Colonic mucosa (tissue), 4 donors: ENCODE measurements around the gene PRR30. TPM values are rescaled to one million over a fixed set of nuclear protein-coding genes. Genes with fewer than 3 reads are reported as not detected.

Experiments
- DNase-seq: peaks from one replicate; pipeline ENCODE4 v3.0.0-alpha.2; 2020
- H3K27ac ChIP-seq: fragments of 200-600 bp; one replicate; pipeline ENCODE4 v1.8.0; 2021
- H3K27me3 ChIP-seq: fragments of 200-600 bp; one replicate; pipeline ENCODE4 v1.8.0; 2021
- H3K36me3 ChIP-seq: fragments of 200-600 bp; one replicate; pipeline ENCODE4 v1.8.0; 2021
- H3K4me1 ChIP-seq: fragments of 200-600 bp; one replicate; pipeline ENCODE4 v1.8.0; 2021; ENCODE audit warnings: mild to moderate bottlenecking
- H3K4me3 ChIP-seq: fragments of 200-600 bp; one replicate; pipeline ENCODE4 v1.8.0; 2021
- H3K9ac ChIP-seq, 2 donors: one replicate each; pipeline ENCODE4 v1.7.0; 2013; ENCODE audit warnings: control low read depth in 2 of 2, low read depth in 2 of 2, low read length in 2 of 2
- H3K9me3 ChIP-seq: fragments of 200-600 bp; one replicate; pipeline ENCODE4 v1.8.0; 2021
- CTCF ChIP-seq: fragments of 200-600 bp; IDR thresholded peaks from one replicate; pipeline ENCODE4 v1.8.0; 2022; ENCODE audit warnings: antibody characterized with exemption, mild to moderate bottlenecking
- intact Hi-C: fragments of 100-400 bp; cut with DNase I; formaldehyde crosslinking; loops from one replicate; pipeline ENCODE4 v1.14.1; 2022
- total RNA-seq, 2 donors: library from RNA; stranded (reverse); fragmentation: NEBNext Ultra II Directional in 1 of 2; extraction: Animal tissue kit (Norgen Biotek cat#: 25700) in 1 of 2; gene quantifications; one replicate each; pipeline ENCODE4 v1.2.1, GENCODE V29; 2021
- donor health status: healthy.
- donor health status: DM: no; HTN: no; CAD: no.
- donor health status: DM: no; HTN: no; CAD: no.

PRR30 gene
- total RNA-seq, 2 donors from 2014 or later, result not detected

- intact Hi-C loops, result no loop called here
- H3K4me1 ChIP-seq, result no peaks in the 10 kb centered on the region
- H3K36me3 ChIP-seq, result no peaks in the 10 kb centered on the region
- no peak overlapping the region for H3K9ac ChIP-seq
- no peaks in the 10 kb centered on the region for H3K27me3 ChIP-seq
- H3K9me3 ChIP-seq, result no peaks in the 10 kb centered on the region
- no peak for DNase-seq
- H3K27ac ChIP-seq, result no peak overlapping the region
- H3K4me3 ChIP-seq, result no peak overlapping the region
- TF ChIP-seq CTCF, result no peak
These were observed 32.2 kb upstream of the PRR30 start for GRCh38 chr2:27171351-27171848.

DNA sequence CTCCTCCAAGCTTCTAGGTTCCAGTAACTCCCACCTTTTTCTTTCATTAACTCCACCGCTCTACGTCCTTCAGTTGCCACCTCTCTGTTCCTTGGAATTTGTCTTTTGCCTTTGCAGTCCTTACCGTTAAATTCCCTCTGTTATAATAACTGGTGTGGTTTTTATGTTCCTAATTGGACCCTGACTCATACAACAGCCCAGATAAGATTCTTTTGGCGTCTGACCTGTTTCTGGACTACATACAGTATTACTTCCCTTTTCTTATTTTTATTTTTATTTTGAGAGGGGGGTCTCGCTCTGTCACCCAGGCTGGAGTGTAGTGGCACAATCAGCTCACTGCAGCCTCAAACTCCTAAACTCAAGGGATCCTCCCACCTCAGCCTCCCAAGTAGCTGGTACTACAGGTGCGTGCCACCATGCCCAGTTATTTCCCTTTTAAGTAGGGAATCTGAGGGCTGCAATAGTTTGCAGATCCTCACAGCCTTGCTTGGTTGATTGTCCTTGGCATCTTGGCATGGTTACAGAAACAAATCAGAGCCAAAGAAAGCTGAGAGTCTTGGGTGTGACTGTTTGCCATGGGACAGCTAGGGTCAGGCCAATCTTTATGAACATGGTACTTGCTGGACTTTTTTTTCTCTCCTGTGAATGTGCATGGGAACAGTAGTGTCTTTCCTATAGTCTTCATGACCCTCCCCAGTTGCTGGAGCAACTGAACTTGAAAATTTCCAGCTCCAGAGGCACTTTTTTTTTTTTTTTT is 31.5 kb upstream of the PRR30 start:
- TF ChIP-seq CTCF, result no peak
- no peaks in the 10 kb centered on the region for H3K27me3 ChIP-seq
- DNase-seq, result no peak
- H3K4me1 ChIP-seq, result no peaks in the 10 kb centered on the region
- no peaks in the 10 kb centered on the region for H3K36me3 ChIP-seq
- intact Hi-C loops, result no loop called here
- no peaks in the 10 kb centered on the region for H3K9me3 ChIP-seq
- H3K9ac ChIP-seq, result no peak overlapping the region
- H3K4me3 ChIP-seq, result no peak overlapping the region
- no peak overlapping the region for H3K27ac ChIP-seq

DNA sequence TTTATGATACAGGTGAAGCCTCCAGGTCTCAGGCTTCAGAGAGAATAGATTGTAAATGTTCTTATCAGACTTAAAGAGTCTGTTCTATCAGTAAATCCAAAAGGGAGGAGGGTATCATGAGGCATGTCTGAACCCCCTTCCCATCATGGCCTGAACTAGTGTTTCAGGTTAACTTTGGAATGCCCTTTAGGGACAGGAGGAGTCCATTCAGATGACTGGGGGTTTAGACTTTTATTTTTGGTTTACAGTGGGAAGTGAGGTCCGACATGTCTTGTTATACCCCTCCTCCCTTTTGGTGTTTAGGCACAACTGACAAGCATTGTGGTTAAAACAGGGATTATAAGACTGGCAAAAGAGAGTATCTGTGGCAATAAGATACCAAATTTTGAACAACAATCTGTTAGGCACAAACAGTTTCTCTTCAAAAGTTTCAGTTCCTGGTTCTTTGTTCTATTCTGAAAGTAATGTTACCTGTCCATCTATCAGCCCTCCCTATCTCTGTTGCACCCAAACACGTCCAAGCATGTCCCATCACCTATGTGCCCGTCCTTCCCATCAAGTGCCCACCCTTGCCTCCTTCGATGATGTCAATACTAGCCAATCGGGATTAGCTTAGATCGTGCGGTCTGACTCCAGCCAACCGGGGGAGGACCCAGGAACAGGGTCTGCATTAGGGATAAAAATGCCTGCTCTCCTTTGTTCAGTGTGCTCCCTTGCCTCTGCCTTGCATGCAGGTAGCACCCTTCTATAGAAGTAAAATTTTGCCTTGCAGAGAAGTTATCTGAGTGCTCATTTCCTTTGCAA is 26.0 kb upstream of the PRR30 start:
- intact Hi-C loops, result no loop called here
- H3K27ac ChIP-seq, result no peak overlapping the region
- H3K4me1 ChIP-seq, result no peaks in the 10 kb centered on the region
- no peak for TF ChIP-seq CTCF
- no peak for DNase-seq
- no peak overlapping the region for H3K9ac ChIP-seq
- no peaks in the 10 kb centered on the region for H3K9me3 ChIP-seq
- no peaks in the 10 kb centered on the region for H3K36me3 ChIP-seq
- H3K27me3 ChIP-seq, result no peaks in the 10 kb centered on the region
- H3K4me3 ChIP-seq, result no peak overlapping the region

DNA sequence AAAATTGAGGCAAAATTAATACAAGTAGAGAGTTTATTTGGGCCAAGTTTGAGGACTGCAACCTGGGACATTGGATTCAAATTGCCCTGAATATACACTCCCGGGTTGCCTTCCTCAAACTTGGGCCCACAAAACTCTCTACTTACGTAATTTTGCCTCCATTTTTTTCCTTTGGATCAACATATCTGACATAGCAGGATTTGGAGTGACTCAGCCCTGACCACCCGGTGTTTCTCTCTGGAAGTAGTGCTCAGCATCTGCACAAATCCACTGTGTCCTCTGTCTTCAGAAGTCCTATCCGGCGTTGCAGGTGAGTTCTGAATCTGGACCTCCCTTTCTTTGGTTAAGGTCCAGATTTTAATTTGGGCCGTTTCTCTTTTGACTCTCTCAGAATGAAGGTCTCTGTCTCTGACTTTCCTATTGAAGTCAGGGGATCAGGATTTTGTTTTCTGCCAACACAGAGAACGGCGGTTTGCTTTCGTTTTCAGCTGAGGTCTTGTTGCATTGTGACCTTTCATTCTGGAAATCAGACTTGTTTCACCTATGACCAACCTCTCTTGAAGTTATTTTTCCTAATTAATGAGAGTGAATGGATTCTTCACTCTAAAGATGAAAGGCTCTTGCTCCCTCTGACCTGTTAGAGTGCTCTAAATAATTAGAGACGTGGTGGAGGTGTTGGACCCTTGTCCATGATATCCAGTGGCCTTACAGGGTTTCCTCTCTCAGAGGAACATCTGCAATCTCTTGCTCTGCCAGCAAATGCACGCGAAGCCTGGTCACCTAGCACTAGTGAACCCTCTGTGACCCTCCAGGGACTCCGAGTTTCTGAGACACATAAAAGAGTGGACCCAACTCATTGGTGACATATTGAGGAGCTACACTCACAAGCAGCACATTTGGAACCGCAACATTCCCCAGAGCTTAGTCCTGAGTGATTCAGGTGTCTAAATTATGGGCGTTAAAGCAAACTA is 23.2 kb upstream of the PRR30 start:
- no peaks in the 10 kb centered on the region for H3K4me1 ChIP-seq
- no peak overlapping the region for H3K4me3 ChIP-seq
- no peak for TF ChIP-seq CTCF
- no peak overlapping the region for H3K9ac ChIP-seq
- intact Hi-C loops, result no loop called here
- DNase-seq, result no peak
- H3K27ac ChIP-seq, result no peak overlapping the region
- no peaks in the 10 kb centered on the region for H3K27me3 ChIP-seq
- no peaks in the 10 kb centered on the region for H3K9me3 ChIP-seq
- H3K36me3 ChIP-seq, result no peaks in the 10 kb centered on the region

DNA sequence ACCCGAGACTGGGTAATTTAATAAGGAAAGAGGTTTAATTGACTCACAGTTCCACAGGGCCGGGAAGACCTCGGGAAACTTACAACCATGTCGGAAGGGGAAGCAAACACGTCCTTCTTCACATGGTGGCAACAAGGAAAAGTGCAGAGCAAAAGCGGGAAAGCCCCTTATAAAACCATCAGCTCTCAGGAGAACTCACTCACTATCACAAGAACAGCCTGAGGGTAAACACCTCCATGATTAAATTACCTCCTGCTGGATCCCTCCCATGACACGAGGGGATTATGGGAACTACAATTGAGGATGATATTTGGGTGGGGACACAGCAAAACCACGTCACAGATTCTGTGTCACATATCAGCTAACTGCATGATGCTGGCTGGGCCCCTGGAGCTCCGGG is 21.0 kb upstream of the PRR30 start:
- intact Hi-C loops, result no loop called here
- no peaks in the 10 kb centered on the region for H3K9me3 ChIP-seq
- TF ChIP-seq CTCF, result no peak
- no peak overlapping the region for H3K27ac ChIP-seq
- no peak overlapping the region for H3K9ac ChIP-seq
- no peak for DNase-seq
- no peaks in the 10 kb centered on the region for H3K36me3 ChIP-seq
- H3K27me3 ChIP-seq, result no peaks in the 10 kb centered on the region
- no peak overlapping the region for H3K4me3 ChIP-seq
- no peaks in the 10 kb centered on the region for H3K4me1 ChIP-seq
